Right lobe of liver (tissue), 6 donors: ENCODE data around the gene BMF. TPM values are rescaled to one million over a fixed set of nuclear protein-coding genes. Genes with fewer than 3 reads are reported as not detected.

Experiments used
- ATAC-seq, 4 donors: fragments of 200-7000 bp; cut with Tn5 transposase; one replicate each; pipeline ENCODE4 v1.9.1; 2020; ENCODE audit warnings: mild to moderate bottlenecking in 4 of 4, moderate library complexity in 4 of 4
- DNase-seq, 3 donors: peaks; one replicate each; pipeline ENCODE4 v3.0.0-alpha.2; 2020
- H3K27ac ChIP-seq, 3 donors: fragments of 200-600 bp; one replicate each; pipeline ENCODE4 v1.8.0; 2022
- H3K27me3 ChIP-seq, 2 donors: fragments of 200-600 bp; one replicate each; pipeline ENCODE4 v1.8.0; 2022
- H3K36me3 ChIP-seq, 4 donors: fragments of 200-600 bp; sonication (generic) in 1 of 4; one replicate each; pipeline versions ENCODE4 v1.5.1 to v1.8.0; 2017 to 2022; ENCODE audit warnings: control low read depth in 1 of 4
- H3K4me1 ChIP-seq, 4 donors: fragments of 200-600 bp; sonication (generic) in 1 of 4; one replicate each; pipeline versions ENCODE4 v1.5.1 to v1.8.0; 2017 to 2022; ENCODE audit warnings: control low read depth in 1 of 4
- H3K4me3 ChIP-seq, 3 donors: fragments of 200-600 bp; one replicate each; pipeline ENCODE4 v1.8.0; 2022
- H3K9me3 ChIP-seq, 4 donors: fragments of 200-600 bp; sonication (generic) in 1 of 4; one replicate each; pipeline versions ENCODE4 v1.5.1 to v1.8.0; 2017 to 2022; ENCODE audit warnings: control low read depth in 1 of 4
- POLR2A ChIP-seq: fragments of 450-650 bp; IDR thresholded peaks from one replicate; pipeline ENCODE4 v1.6.1; 2017; ENCODE audit warnings: antibody characterized with exemption, mild to moderate bottlenecking
- WGBS: methylation state at CpG from one replicate; pipeline ENCODE4 v1.1.6; 2018; ENCODE audit warnings: low coverage, low lambda C conversion rate; ENCODE audit not compliant: insufficient coverage; ENCODE audit errors: missing lambda C conversion rate; 5-methylcytosine and 5-hydroxymethylcytosine counted together
- intact Hi-C, 2 donors: fragments of 100-400 bp; cut with DNase I; formaldehyde crosslinking; loops; one replicate each; pipeline versions ENCODE4 v1.11.2 to v1.14.1; 2022
- total RNA-seq, 6 experiments: library from RNA; depleted of rRNA in 2 of 6; stranded (reverse); fragments of >200 nt in 2 of 6; fragmentation: NEBNext Ultra II Directional in 3 of 6; extraction: Animal tissue kit (Norgen Biotek cat#: 25700) in 3 of 6; gene quantifications; one replicate each; pipeline versions ENCODE4 v1.1.0 to v1.2.4, GENCODE V29; 2016 to 2023
- TF ChIP-seq, protein P1 (sequence below), 4 donors: fragments of 200-600 bp in 3 of 4; fragments of 450-650 bp in 1 of 4; IDR thresholded peaks; one replicate each; pipeline versions ENCODE4 v1.5.1 to v1.8.0; 2016 to 2022; ENCODE audit warnings: antibody characterized with exemption in 4 of 4, mild to moderate bottlenecking in 2 of 4
- donor health status: DM: no; HTN: yes; CAD: no.
- donor health status: DM: no; HTN: no; CAD: no.
- donor health status: DM: no; HTN: no; CAD: no.
- donor health status: DM: no; HTN: yes; CAD: no.
- donor health status: DM: no; HTN: yes; CAD: no.

Gene BMF
- total RNA-seq, 6 experiments from 2014 or later, result 1.7 to 7.3 (median 3.4) TPM

DNA sequence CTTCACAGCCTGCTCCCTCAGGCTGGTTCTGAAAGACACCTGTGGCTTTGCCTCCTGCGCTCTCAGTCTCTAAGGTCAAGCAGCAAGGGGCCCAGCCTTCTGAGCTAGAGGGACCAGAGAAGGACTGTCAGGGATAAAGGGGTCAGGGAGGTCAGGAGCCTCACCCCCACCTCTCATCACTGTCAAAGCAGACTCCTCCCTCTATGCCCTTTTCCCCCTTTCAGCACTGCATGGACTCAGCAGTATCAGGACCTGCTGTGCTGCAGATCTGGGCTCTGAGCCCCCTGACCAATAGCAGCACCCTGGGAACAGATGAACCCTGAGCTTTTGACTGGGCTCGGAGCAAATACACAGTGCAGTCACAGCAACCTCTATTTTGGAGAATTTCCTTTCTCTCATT is 3.2 kb upstream of the BMF start:
- Histone ChIP-seq H3K36me3 (no peaks in the 10 kb centered on the region), H3K4me3 (no peak overlapping the region), H3K27me3 (no peaks in the 10 kb centered on the region), H3K27ac (no peak overlapping the region), H3K9me3 (no peaks in the 10 kb centered on the region), H3K4me1 (peaks cover 0 to 18% (median 7%) of the 10 kb centered on the region in 4 donors)
- intact Hi-C loops, result loop anchor here in 1 of 2 donors (10.0 kb wide), 1 partner anchor 57 kb away; no protein-coding TSS in a partner anchor
- ATAC-seq (no peak), DNase-seq (no peak)
- TF ChIP-seq, protein P1, sequence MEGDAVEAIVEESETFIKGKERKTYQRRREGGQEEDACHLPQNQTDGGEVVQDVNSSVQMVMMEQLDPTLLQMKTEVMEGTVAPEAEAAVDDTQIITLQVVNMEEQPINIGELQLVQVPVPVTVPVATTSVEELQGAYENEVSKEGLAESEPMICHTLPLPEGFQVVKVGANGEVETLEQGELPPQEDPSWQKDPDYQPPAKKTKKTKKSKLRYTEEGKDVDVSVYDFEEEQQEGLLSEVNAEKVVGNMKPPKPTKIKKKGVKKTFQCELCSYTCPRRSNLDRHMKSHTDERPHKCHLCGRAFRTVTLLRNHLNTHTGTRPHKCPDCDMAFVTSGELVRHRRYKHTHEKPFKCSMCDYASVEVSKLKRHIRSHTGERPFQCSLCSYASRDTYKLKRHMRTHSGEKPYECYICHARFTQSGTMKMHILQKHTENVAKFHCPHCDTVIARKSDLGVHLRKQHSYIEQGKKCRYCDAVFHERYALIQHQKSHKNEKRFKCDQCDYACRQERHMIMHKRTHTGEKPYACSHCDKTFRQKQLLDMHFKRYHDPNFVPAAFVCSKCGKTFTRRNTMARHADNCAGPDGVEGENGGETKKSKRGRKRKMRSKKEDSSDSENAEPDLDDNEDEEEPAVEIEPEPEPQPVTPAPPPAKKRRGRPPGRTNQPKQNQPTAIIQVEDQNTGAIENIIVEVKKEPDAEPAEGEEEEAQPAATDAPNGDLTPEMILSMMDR (IDR thresholded peaks at IDR 0.05), result no peak
- no peak for TF ChIP-seq POLR2A
- WGBS, result 63% methylated on average over 1 of the region's 2 CpGs

DNA sequence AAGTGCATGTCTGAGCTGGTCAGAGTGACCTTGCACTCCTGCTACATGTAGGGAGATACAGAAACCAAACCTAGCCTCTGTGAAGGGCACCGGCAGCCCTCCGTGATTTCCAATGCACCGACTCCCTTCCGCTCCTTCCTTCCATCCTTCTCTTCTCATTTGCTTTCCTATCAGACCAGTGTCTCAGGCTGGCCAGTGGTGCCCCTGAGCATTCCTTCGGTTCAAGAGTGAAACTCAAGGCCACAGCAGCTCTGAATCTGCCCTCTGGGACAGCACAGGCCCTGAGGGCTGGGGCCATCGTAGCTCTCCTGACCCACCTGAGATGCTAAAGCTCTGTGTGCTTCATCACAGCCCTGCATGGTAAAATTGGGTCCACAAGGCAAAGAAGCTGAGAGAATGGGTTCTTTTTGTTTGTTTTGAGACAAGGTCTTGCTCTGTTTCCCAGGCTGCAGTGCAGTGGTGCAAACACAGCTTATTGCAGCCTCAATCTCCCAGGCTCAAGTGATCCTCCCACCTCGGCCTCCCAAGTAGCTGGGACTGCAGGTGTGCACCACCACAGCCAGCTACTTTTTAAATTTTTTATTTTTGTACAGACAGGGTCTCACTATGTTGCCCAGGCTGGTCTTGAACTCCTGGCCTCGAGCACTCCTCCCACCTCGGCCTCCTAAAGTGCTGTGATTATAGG is 2.3 kb upstream of the BMF start:
- ATAC-seq (no peak), DNase-seq (no peak)
- Histone ChIP-seq H3K4me3 (no peak overlapping the region), H3K27me3 (no peaks in the 10 kb centered on the region), H3K27ac (no peak overlapping the region), H3K36me3 (no peaks in the 10 kb centered on the region), H3K9me3 (no peaks in the 10 kb centered on the region), H3K4me1 (peaks cover 0 to 24% (median 10%) of the 10 kb centered on the region in 4 donors)
- intact Hi-C loops, result loop anchor here in 1 of 2 donors (10.0 kb wide), 1 partner anchor 56 kb away; no protein-coding TSS in a partner anchor
- TF ChIP-seq POLR2A, result no peak
- TF ChIP-seq, protein P1 (IDR thresholded peaks at IDR 0.05), result no peak
- WGBS, result 76% methylated on average over 7 of the region's 9 CpGs

DNA sequence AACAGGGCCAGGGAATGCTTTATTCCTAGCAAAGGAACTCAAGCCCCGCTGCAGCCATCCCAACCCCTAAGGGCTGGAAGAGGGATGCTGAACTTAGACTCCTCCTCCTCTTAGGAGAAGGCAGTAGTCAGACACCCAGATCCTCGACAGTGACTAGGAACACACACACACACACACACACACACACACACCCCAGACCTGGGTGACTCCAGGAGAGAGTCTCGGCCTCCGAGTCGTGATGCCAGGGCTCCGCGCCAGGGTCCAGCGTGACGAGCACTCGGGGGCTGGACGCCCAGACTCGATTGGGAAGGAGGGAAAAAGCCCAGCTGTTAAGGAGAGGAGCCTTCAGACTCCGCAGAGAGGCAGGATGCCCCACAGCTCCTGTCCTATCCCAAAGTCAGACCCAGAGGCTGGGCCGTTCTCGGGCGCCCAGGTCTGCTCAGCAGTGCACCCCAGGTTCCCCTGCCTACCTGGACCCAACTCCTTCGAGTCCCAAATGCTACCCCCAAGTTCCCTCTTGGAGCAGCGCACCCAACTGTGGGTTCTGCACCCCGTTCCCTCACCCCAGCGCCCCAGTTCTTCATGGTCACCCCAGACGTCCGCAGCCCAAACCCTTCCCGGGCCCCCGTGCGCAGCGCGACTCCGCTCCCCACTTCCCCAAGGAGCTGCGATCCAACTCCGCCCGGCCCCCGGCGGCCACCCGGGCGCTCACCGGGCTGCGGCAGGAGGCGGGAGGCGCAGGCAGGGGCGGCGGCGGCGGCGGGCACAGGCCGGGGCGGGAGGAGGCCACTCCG is 421 bp downstream of the BMF start:
- 0% methylated on average over 11 of the region's 47 CpGs for WGBS
- Histone ChIP-seq H3K9me3 (no peaks in the 10 kb centered on the region), H3K4me1 (peaks cover 0 to 51% (median 21%) of the 10 kb centered on the region in 4 donors), H3K27me3 (no peaks in the 10 kb centered on the region), H3K36me3 (no peaks in the 10 kb centered on the region), H3K27ac (peak overlapping the region; percentile 73 to 83 (median 78)), H3K4me3 (peak overlapping the region; percentile 49 to 75 (median 71))
- TF ChIP-seq, protein P1 (IDR thresholded peaks at IDR 0.05), result no peak
- peak; percentile 78 for TF ChIP-seq POLR2A
- peak in 1 of 4 donors; percentile 1 for ATAC-seq
- intact Hi-C loops, result loop anchor here in 1 of 2 donors (10.0 kb wide), 1 partner anchor 63 kb away; no protein-coding TSS in a partner anchor
- DNase-seq, result peak; percentile 43 to 73 (median 70)

DNA sequence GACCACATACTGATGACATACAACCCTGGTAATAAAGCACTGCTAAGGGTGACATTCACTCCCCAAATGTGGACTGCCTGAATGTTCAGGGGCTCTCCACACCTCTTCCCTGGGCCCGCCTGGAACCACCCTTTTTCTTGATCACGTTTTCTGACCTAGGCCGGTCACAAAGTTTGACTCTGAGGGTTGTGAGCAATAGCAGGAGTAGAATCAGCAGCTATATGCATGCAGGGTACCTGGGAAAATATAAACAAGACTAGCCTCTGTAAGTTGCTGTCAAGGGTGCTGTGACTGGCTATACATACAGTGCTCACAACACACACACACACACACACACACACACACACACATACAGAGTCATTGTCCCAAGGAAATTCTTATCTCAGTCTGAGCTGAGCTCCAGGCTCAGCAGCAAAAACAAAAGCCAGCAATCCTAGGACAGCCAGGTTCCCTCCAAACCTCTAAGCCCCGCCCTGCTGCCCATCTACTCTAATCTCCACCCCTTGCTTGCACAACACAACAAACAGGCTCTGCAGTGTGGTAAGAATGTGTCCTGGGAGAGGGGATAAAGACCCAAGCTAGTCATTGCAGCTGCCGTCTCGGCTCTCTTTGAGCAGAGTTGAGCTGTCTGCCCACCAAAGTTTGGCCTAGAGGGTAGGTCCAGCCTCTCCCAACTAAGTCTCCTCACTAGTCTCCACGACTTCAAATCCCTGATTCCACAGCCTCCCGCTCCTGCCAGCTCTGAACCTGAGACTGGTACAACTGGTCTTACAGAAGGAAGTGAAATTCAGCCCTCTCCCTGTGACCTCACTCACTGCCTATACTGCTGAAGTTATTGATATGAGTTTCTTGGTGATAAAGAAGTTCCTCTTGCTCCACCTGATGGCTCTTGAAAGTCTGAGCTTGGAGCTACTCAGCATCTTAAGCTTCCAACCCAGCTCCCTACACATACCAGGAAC is 2.2 kb downstream of the BMF start:
- H3K4me3 ChIP-seq, result no peak overlapping the region
- no peaks in the 10 kb centered on the region for H3K9me3 ChIP-seq
- intact Hi-C loops, result loop anchor here in 1 of 2 donors (10.0 kb wide), 1 partner anchor 62 kb away; no protein-coding TSS in a partner anchor
- no peak for TF ChIP-seq POLR2A
- TF ChIP-seq, protein P1 (IDR thresholded peaks at IDR 0.05), result no peak
- WGBS, result 40% methylated on average over 5 of the region's 8 CpGs
- ATAC-seq, result peak; percentile 60 to 70 (median 64)
- DNase-seq, result peak; percentile 80 to 90 (median 85)
- H3K4me1 ChIP-seq, result peaks cover 0 to 66% (median 31%) of the 10 kb centered on the region in 4 donors
- no peaks in the 10 kb centered on the region for H3K27me3 ChIP-seq
- no peaks in the 10 kb centered on the region for H3K36me3 ChIP-seq
- H3K27ac ChIP-seq, result peak overlapping the region; percentile 31 to 50 (median 42)
